HEK293T (cell line): ENCODE measurements around the gene RPS2.
"Not testable (repeated sequence)": the region's sequence is repeated elsewhere in the genome, so short reads cannot be mapped to it uniquely, and the experiment has no call there.

ENCODE experiments used
- CTCF ChIA-PET: fragments of 350-600 bp; formaldehyde crosslinking; extraction: SDS; loops from one replicate; lab custom pipeline; 2021; ENCODE audit warnings: antibody characterized with exemption, inconsistent platforms; lab: Yijun Ruan, JAX
- POLR2A ChIA-PET: fragments of 350-600 bp; formaldehyde crosslinking; extraction: SDS; loops from one replicate; lab custom pipeline; 2020; ENCODE audit warnings: antibody characterized with exemption, inconsistent platforms; lab: Yijun Ruan, JAX
- DNase-seq: peaks from one replicate; pipeline ENCODE4 v3.0.0; 2012; ENCODE audit warnings: mixed read lengths; ENCODE audit errors: extremely low spot score
- ARNT ChIP-seq: fragments of 450-650 bp; IDR thresholded peaks from 2 replicates; pipeline ENCODE4 v1.6.1; 2017; ENCODE audit warnings: mild to moderate bottlenecking
- BHLHE40 ChIP-seq: fragments of 450-650 bp; IDR thresholded peaks from 2 replicates; pipeline ENCODE4 v1.6.1; 2016; ENCODE audit warnings: mild to moderate bottlenecking, moderate library complexity, borderline replicate concordance
- CTBP1 ChIP-seq: fragments of 450-650 bp; IDR thresholded peaks from 2 replicates; pipeline ENCODE4 v1.6.1; 2016; ENCODE audit warnings: borderline replicate concordance
- ELF4 ChIP-seq: fragments of 450-650 bp; IDR thresholded peaks from 2 replicates; pipeline ENCODE4 v1.6.1; 2017; ENCODE audit warnings: antibody characterized with exemption
- FOXA1 ChIP-seq: fragments of 450-650 bp; IDR thresholded peaks from 2 replicates; pipeline ENCODE4 v1.6.1; 2016; ENCODE audit warnings: mild to moderate bottlenecking
- FOXK2 ChIP-seq: fragments of 450-650 bp; IDR thresholded peaks from 2 replicates; pipeline ENCODE4 v1.6.1; 2016; ENCODE audit warnings: mild to moderate bottlenecking
- FOXM1 ChIP-seq: fragments of 450-650 bp; IDR thresholded peaks from 2 replicates; pipeline ENCODE4 v1.6.1; 2017; ENCODE audit warnings: mild to moderate bottlenecking, borderline replicate concordance
- HDGF ChIP-seq: fragments of 450-650 bp; IDR thresholded peaks from 2 replicates; pipeline ENCODE4 v1.6.1; 2017; ENCODE audit warnings: antibody characterized with exemption, borderline replicate concordance
- L3MBTL2 ChIP-seq: fragments of 450-650 bp; conservative IDR thresholded peaks from 2 replicates; pipeline ENCODE4 v1.6.1; 2016; ENCODE audit warnings: mild to moderate bottlenecking
- LEF1 ChIP-seq: fragments of 450-650 bp; IDR thresholded peaks from 2 replicates; pipeline ENCODE4 v1.6.1; 2017; ENCODE audit warnings: mild to moderate bottlenecking, borderline replicate concordance
- NFRKB ChIP-seq: fragments of 450-650 bp; IDR thresholded peaks from 2 replicates; pipeline ENCODE4 v1.6.1; 2016; ENCODE audit warnings: mild to moderate bottlenecking, moderate library complexity
- SP1 ChIP-seq: fragments of 450-650 bp; IDR thresholded peaks from 2 replicates; pipeline ENCODE4 v1.6.1; 2017
- SUZ12 ChIP-seq: fragments of 450-650 bp; IDR thresholded peaks from 2 replicates; pipeline ENCODE4 v1.6.1; 2016; ENCODE audit warnings: mild to moderate bottlenecking
- TARDBP ChIP-seq: fragments of 450-650 bp; IDR thresholded peaks from 2 replicates; pipeline ENCODE4 v1.6.1; 2016
- ZNF384 ChIP-seq: fragments of 450-650 bp; IDR thresholded peaks from 2 replicates; pipeline ENCODE4 v1.6.1; 2016
- TF ChIP-seq, protein P1 (sequence below): fragments of 450-650 bp; IDR thresholded peaks from 2 replicates; pipeline ENCODE4 v1.6.1; 2016

RPS2 gene

DNA sequence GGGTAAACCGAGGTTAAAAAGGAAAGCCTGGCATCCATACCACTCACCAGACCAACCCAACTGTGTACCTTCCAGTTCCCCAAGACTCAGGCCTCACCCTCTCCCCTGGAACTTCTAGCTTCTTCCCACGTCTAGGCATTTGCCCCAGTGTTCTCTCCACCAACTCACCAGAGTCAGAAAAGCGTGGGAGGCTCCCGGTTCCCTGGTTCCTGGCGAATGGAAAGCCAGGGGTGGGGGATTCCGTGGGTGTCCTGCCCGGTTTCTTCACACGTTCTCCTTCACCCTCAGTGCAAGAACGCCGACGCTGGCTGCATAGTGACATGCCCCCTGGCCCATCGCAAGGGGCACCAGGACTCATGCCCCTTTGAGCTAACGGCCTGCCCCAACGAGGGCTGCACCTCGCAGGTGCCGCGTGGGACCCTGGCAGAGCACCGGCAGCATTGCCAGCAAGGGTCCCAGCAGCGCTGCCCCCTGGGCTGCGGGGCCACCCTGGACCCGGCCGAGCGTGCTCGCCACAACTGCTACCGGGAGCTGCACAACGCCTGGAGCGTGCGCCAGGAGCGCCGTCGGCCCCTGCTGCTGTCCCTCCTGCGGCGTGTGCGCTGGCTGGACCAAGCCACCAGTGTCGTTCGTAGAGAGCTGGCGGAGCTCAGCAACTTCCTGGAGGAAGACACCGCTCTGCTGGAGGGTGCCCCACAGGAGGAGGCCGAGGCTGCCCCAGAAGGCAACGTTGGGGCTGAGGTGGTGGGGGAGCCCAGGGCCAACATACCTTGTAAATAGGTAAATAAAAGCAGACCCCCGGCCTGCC lies 3.7 kb upstream of the RPS2 start:
- TF ChIP-seq LEF1 = no peak
- TF ChIP-seq ARNT = no peak
- CTCF ChIA-PET = interaction anchor here (1.2 kb wide), 1 partner anchor 27 kb away, joined by 3 read pairs; no protein-coding TSS in a partner anchor
- POLR2A ChIA-PET = interaction anchor here (0.6 to 1.3 kb wide), 4 partner anchors 10 to 36 kb away, joined by 3 to 4 read pairs (median 3); partner anchors contain the start of gene MSRB1
- no peak for DNase-seq

- TF ChIP-seq TARDBP (no peak), SP1 (no peak), ARNT (no peak), NFRKB (no peak), FOXM1 (no peak), CTBP1 (no peak), FOXK2 (no peak), SUZ12 (no peak), LEF1 (no peak), BHLHE40 (no peak), ELF4 (no peak), HDGF (no peak), FOXA1 (no peak)
- TF ChIP-seq, protein P1, sequence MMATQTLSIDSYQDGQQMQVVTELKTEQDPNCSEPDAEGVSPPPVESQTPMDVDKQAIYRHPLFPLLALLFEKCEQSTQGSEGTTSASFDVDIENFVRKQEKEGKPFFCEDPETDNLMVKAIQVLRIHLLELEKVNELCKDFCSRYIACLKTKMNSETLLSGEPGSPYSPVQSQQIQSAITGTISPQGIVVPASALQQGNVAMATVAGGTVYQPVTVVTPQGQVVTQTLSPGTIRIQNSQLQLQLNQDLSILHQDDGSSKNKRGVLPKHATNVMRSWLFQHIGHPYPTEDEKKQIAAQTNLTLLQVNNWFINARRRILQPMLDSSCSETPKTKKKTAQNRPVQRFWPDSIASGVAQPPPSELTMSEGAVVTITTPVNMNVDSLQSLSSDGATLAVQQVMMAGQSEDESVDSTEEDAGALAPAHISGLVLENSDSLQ = no peak
- no peak for DNase-seq
- ChIA-PET POLR2A (interaction anchor here (0.9 to 4.6 kb wide), 6 partner anchors 11 to 189 kb away, joined by 3 to 95 read pairs (median 30); partner anchors contain the start of genes GFER, MSRB1, NOXO1 and TRAF7), CTCF (interaction anchor here (0.7 kb wide), 1 partner anchor 121 kb away, joined by 4 read pairs; no protein-coding TSS in a partner anchor)
These were observed 1.8 kb upstream of the RPS2 start, which contains the start of gene RNF151 for GRCh38 chr16:1966460-1966859. TSS of gene RNF151 (plus strand) at chr16:1966856. CDS start at chr16:1966882, 26 bp downstream.

DNA sequence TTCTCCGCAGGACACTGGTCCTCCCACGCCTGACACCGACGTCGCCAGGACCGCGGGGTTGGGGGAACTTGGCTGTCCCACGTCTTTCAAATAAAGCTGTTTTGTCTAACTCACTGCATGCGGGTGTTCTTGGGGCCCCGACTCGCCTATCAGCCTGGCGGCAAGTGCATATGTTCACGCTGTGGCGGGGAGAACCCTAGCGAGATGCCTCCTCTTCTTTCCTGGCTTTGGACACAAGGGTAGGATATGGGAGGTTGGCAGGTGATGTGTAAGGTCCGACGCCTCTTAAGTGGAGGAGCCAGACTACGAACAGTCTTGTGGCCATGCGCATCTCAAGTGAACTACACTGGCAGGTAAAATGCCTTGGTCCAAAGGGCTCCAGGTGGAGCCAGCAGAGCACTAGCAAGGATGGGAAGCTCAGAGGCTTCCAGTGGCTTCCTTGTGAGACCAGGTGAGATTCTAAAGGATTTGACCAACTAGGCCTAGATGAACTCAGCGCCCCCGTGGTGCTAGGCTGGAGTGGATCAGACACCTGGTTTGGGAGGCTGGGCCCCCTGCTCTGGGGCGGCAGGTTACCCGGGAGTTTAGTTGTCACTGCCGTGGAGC lies 873 bp upstream of the RPS2 start:
- ChIA-PET CTCF (interaction anchor here (0.7 to 1.4 kb wide), 2 partner anchors 24 to 120 kb away, joined by 4 to 7 read pairs; no protein-coding TSS in a partner anchor), POLR2A (interaction anchor here (0.6 to 4.6 kb wide), 59 partner anchors 9 to 266 kb away, joined by 3 to 95 read pairs (median 6); partner anchors contain the start of genes FAHD1, GFER, HAGH and MAPK8IP3)
- TF ChIP-seq LEF1 (no peak), NFRKB (no peak), SUZ12 (no peak), SP1 (no peak), CTBP1 (no peak), ARNT (no peak), L3MBTL2 (no peak), BHLHE40 (no peak), FOXM1 (no peak), ZNF384 (no peak), FOXK2 (no peak), TARDBP (no peak), FOXA1 (no peak), ELF4 (no peak)
- TF ChIP-seq, protein P1 = no peak
- no peak for DNase-seq

GRCh38 chr16:1963806-1964505 lies 670 bp downstream of the RPS2 start:
- DNase-seq = no peak
- CTCF ChIA-PET = interaction anchor here (1.4 kb wide), 1 partner anchor 23 kb away, joined by 7 read pairs; no protein-coding TSS in a partner anchor
- TF ChIP-seq SUZ12 = no peak
- no peak for TF ChIP-seq HDGF
- no peak for TF ChIP-seq CTBP1
- TF ChIP-seq ZNF384 = no peak
- TF ChIP-seq TARDBP = no peak
- no peak for TF ChIP-seq LEF1
- no peak for TF ChIP-seq BHLHE40
- TF ChIP-seq L3MBTL2 = no peak
- TF ChIP-seq ELF4 = no peak
- no peak for TF ChIP-seq FOXM1
- TF ChIP-seq NFRKB = no peak
- TF ChIP-seq, protein P1 = no peak
- TF ChIP-seq FOXA1 = no peak
- no peak for TF ChIP-seq SP1
- no peak for TF ChIP-seq ARNT
- POLR2A ChIA-PET = interaction anchor here (0.7 to 4.6 kb wide), 56 partner anchors 8 to 261 kb away, joined by 3 to 95 read pairs (median 6); partner anchors contain the start of genes FAHD1, GFER, HAGH and MAPK8IP3

DNA sequence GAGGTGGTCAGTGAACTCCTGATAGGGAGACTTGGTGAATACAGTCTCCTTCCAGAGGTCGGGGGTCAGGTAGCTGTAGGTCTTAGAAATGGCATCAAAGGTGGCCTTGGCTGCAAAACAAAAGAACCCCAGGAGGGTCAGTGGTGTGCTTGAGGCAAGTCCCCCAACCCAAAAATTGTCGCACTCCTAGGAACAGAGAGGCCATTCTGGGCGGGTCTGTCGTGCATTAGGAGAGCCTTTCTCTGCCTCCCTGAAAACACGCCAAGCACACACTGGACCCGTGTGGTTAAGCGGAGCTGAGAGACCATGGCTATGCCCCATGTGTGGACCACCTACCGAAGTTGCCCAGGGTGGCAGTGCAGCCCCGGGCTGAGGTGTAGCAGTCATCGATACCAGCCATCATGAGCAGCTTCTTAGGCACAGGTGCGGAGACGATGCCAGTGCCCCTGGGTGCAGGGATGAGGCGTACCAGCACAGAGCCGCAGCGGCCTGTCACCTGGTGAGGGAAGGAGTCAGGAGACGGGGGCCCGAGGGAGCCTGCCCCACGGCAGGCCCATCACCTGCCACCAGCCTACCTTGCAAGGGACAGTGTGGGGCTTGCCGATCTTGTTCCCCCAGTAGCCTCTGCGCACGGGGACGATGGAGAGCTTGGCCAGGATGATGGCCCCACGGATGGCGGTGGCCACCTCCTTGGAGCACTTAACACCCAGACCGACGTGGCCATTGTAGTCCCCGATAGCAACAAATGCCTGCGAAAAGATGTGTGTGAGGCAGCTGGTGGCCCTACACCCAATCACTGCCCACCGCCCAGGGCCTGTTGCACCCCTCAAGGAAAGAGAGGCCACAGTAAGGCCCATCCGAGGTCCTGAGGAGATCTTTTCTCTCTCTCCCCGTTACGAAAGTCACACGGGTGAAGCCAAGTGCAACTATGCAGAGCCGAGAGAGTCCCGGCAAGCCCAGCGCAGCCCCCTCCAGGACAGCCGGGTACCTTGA lies 2.2 kb downstream of the RPS2 start:
- DNase-seq = not testable (repeated sequence)
- CTCF ChIA-PET = interaction anchor here (2.2 kb wide), 1 partner anchor 21 kb away, joined by 11 read pairs; no protein-coding TSS in a partner anchor
- POLR2A ChIA-PET = interaction anchor here (1.1 to 4.6 kb wide), 8 partner anchors 8 to 180 kb away, joined by 4 to 95 read pairs (median 12); partner anchors contain the start of genes MSRB1, NUBP2, SPSB3 and TBL3
